HG02884 (cell line): ENCODE results near the gene SPIN2B.
"Not testable (repeated sequence)": the region's sequence is repeated elsewhere in the genome, so short reads cannot be mapped to it uniquely, and the experiment has no call there.

ENCODE experiments used
- ATAC-seq: cut with Tn5 transposase; IDR thresholded peaks from one replicate; pipeline ENCODE4 v1.9.1; 2021; ENCODE audit warnings: mild to moderate bottlenecking, moderate library complexity; ENCODE audit not compliant: unreplicated experiment

Gene SPIN2B

DNA sequence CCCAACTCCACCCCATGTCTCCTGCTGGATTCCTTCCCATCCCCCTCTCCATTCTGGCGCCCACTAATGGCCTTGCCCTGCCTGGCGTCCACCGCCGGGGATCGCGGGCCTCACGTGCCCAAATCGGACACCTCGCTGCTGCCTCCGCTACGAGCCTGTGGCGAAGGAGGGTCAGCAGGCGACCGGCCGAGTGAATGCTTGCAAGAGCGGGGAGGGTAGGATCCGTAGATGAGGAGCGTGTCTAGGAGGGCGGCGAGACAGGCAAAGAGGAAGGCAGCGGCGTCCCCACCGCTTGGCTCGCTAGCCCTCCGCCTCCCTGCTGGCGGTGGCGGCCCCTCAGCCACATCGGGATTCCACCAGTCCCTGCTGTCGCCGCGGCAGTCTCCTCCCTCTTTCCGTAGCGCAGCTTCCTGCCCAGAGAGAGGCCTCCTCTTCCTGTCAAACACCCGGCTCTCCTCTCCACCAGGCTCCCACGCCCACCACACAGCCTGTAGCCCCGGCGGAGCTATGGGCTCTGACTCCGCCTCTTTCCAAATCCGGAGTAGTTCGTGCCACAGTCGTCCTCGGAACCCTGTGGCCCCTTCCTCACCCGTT lies at the start of gene SPIN2B:
SPIN2B (minus strand) TSS at position 387 of the 594 bp plus-strand sequence.
- peak; percentile 100 for ATAC-seq

DNA sequence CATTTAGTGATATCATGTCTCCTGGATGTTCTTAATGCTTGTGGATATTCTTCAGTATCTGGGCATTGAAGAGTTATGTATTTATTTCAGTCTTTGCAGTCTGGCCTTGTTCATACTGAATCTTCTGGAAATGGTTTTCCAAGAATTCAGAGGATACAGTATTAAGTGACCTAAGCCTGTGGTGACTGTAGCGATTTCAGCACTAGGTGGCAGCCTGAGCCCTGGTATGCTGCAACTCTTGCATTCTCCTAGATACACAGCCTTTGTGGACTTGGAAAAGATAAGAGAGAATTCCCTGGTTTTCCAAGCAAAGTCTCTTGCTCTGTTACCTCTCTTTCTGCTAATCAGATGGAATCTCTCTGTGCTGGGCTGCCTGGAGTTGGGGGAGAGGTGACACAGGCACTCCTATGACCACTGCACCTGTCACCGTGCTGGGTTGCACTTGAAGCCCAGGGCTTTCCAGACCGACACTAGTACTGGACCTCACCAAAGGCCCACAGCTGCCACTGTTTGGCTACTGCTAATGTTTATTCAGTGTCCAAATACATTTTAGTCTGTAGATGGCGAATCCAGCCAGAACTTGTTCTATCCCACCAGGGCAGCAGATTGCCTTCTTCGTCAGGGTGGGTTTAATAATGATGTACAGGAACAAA lies 35.2 kb upstream of the SPIN2B start:
- no peak for ATAC-seq

DNA sequence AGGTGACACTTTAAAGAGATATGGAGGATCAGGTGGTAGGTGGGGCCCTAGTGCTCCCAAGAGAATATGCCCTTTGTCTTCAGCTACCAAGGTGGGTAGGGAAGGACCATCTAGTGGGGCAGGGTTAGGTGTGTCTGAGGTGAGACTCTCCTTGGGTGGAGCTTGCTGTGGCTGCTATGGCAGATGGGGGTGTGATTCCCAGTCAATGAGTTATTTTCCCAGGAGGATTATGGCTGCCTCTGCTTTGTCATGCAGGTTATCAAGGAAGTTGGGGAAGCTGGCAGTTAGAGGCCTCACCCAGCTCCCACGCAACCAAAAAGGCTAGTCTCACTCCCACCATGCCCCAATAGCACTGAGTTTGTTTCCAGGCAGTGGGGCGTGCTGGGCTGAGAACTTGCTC lies 33.8 kb upstream of the SPIN2B start:
- no peak for ATAC-seq

- ATAC-seq: not testable (repeated sequence)
Measured at GRCh38 chrX:57152222-57152621, 30.9 kb upstream of the SPIN2B start.

- ATAC-seq: no peak
Measured at GRCh38 chrX:57138674-57139073, 17.3 kb upstream of the SPIN2B start.

- ATAC-seq: no peak
Measured at GRCh38 chrX:57137501-57137900, 16.2 kb upstream of the SPIN2B start.

GRCh38 chrX:57137073-57137472 lies 15.7 kb upstream of the SPIN2B start, which contains the start of gene SPIN2A:
Gene SPIN2A (minus strand): TSS chrX:57137397. CDS start chrX:57136597, 800 bp downstream.
- not testable (repeated sequence) for ATAC-seq

- not testable (repeated sequence) for ATAC-seq
Measured at GRCh38 chrX:57136589-57136988, 15.2 kb upstream of the SPIN2B start.

DNA sequence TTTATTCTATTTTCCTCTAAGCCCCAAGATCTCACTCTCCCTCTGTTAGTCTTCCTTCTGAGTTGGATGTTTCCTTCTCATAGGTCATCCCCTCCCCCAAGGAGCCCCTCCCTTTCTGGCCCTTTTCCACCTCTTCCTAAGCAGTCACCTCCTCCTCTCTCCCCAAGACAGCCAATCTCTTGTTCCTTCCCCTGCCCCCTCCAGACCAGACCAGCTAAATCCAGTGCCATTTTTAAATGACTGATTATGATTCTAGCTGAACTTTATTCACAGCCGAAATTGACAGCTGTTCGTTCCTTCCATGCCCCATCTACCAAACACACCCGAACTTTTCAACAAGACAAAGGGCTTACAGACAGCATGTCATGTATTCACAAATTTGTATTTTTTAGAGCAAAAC lies 13.9 kb upstream of the SPIN2B start:
- no peak for ATAC-seq

- no peak for ATAC-seq
Measured at GRCh38 chrX:57134702-57135101, 13.4 kb upstream of the SPIN2B start.

DNA sequence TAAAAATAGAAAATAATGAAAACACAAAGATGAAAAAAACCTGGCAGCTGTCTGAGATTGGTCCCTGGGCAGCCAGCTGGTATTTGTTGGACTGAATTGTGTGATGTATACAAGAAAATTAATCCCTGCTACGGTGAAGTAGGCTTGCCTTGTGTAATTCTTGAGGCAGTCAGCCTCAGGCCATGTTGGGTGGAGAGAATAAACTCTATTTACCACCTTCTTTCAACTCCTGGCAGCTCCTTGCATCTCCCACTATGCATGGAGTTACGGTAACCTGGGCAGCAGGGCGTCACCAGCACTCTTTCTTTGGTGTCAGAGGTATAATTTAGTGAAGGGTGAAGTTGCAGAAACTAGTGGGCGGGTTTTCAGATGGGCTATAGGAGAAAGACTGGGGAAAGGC lies 12.4 kb upstream of the SPIN2B start:
- ATAC-seq: no peak

GRCh38 chrX:57133284-57133683 lies 11.9 kb upstream of the SPIN2B start:
- not testable (repeated sequence) for ATAC-seq

DNA sequence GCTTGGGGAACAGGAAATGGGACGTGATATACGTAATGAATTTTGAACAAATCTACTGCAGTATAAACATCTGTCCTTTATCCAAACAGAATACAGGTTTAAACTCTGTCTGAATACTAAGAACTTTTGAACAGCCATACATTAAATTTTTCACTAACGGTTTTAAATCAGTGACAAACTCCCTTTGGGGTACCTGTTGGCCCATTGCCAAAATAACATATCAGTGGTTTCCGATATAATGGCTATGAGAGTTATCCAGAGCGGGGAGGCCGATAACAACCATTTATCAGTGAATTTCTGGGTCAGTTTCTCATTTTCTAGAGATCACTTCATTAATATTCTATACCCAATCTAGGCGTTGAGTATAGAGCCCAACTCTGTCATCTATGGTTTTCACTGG lies 10.7 kb upstream of the SPIN2B start:
- ATAC-seq: no peak

- no peak for ATAC-seq
Measured at GRCh38 chrX:57121816-57122215, 468 bp upstream of the SPIN2B start.

DNA sequence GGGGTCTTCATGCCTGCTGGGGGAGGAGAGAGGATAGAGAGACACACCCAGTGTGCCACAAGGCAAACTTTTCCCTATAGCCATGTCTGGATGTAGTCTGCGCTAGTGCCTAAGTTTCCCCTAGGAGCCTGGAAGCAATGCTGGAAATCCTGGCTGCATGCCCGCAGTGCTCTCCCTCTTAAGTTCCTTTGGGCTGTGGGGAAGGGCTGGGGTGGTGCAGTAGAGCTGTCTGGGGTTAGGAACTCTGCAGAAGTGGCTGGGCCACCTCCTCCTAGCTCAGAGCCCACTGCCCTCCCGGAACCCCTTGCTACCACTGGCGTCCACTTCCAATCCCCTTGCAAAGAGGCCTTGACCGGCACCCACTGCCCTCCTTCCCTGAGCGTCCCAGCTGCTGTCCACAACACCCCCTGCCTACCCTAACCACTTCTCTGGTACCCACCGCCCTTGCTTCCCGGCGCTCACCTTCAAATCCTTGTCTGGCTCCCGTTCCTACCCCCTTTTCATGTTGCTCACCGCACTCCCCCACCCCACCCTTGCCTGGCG lies 658 bp downstream of the SPIN2B start:
- ATAC-seq: not testable (repeated sequence)

DNA sequence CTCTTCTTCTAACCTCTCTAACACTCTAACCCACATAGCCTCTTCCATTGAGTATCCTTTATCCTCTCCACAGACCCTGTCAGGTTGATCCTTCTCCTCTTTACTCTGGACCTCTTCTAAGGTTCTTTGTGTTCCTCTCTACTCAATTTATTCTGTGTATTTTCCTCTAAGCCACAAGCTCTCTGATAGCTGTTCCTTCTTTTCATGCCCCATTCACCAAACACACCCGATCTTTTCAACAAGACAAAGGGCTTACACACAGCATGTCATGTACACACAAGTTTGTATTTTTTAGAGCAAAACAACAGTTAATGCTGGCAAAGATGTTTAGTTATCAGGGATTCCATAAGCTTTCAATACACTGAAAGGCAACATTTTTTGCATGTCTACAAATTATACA lies 1.9 kb downstream of the SPIN2B start:
- no peak for ATAC-seq

DNA sequence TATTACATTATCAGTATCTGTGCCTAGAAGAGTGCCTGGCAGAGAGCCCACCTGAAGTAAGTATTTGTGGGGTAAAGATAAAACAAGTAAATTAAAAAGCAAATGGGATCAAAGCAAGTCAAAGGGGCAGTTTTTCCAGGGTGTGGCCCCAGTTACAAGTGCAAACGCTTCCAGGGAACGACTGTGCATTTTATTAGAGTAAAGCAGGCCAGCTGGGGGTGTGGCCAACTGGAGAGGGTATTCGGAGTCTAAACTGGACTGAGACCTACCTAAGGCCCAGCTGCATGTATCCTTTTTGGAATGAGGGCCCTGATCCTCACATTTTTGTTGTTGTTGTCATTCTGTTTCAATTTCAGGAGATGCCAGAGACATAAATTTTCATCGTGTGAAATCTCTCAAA lies 3.8 kb downstream of the SPIN2B start:
- ATAC-seq: not testable (repeated sequence)

- ATAC-seq: no peak
Measured at GRCh38 chrX:57104921-57105398, 16.4 kb downstream of the SPIN2B start.

GRCh38 chrX:57104406-57104805 lies 16.9 kb downstream of the SPIN2B start:
- no peak for ATAC-seq

DNA sequence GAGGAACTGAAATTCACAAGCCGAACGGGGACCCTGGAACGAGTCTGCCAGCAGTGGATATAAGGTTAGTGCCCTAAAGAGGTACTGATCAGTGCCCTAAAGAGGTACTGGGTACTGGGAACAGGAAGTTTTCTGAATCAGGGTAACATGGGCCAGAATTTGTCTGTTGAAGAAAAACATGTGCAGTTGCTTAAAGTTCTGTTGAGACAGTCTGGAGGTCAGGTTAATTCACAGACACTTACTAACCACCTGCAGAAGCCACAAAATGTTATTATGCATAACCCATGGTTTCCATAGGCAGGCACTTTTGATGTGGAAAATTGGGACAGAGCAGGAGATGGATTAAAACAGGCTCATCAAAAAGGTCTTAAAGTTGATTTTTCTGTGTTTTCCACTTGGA lies 17.9 kb downstream of the SPIN2B start:
- no peak for ATAC-seq

- ATAC-seq: not testable (repeated sequence)
Measured at GRCh38 chrX:57102918-57103317, 18.4 kb downstream of the SPIN2B start.

DNA sequence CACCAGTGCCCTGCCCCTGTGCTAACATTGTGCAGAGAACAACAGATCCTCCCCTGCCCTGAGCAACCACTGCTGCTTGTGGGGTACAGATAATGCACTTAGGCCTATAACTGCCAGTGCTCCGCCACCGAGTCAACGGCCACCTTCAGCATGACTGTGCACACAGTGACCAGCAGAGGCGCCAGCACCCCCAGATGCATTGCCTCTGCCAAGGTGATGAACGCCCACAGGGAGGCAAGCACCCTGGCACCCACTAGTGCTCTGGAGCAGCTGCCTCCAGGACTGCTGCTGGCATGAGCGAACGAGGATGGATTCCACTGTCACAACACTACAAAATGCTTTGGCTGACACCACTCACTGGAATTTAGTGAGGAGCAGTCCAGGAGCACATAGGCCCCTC lies 38.2 kb downstream of the SPIN2B start:
- no peak for ATAC-seq
